HepG2 (cell line): ENCODE data around the gene MTHFSD.
A peak's percentile ranks its signal among the peaks of the same experiment; 100 is the strongest.

Experiments
- EEA1 ChIP-seq: sonication (generic); formaldehyde crosslinking; IDR thresholded peaks from 2 replicates; pipeline ENCODE4 v1.5.1; 2020; ENCODE audit warnings: mild to moderate bottlenecking, missing genetic modification reagents, borderline replicate concordance
- FLYWCH1 ChIP-seq: sonication (generic); formaldehyde crosslinking; IDR thresholded peaks from 2 replicates; pipeline ENCODE4 v1.8.1; 2023; ENCODE audit warnings: mild to moderate bottlenecking, missing genetic modification reagents
- KDM2A ChIP-seq: sonication (generic); formaldehyde crosslinking; IDR thresholded peaks from 2 replicates; pipeline ENCODE4 v1.4.0; 2020; ENCODE audit warnings: low read depth, missing genetic modification reagents, borderline replicate concordance
- PHF8 ChIP-seq: sonication (generic); formaldehyde crosslinking; IDR thresholded peaks from 2 replicates; pipeline ENCODE4 v1.5.0; 2020; ENCODE audit warnings: missing genetic modification reagents
- POLR2A ChIP-seq, 2 experiments: IDR thresholded peaks; 2 replicates each; pipeline ENCODE4 v1.6.1; 2011; ENCODE audit warnings: low read depth in 2 of 2, low read length in 2 of 2, mild to moderate bottlenecking in 1 of 2, moderate library complexity in 1 of 2; ENCODE audit not compliant: insufficient read depth in 1 of 2
- SMAD3 ChIP-seq: sonication (generic); formaldehyde crosslinking; IDR thresholded peaks from 2 replicates; pipeline ENCODE4 v1.4.0; 2020; ENCODE audit warnings: missing genetic modification reagents
- TF ChIP-seq, protein P1 (sequence below): IDR thresholded peaks from 2 replicates; pipeline ENCODE4 v1.6.1; 2012; ENCODE audit warnings: inconsistent platforms

DNA sequence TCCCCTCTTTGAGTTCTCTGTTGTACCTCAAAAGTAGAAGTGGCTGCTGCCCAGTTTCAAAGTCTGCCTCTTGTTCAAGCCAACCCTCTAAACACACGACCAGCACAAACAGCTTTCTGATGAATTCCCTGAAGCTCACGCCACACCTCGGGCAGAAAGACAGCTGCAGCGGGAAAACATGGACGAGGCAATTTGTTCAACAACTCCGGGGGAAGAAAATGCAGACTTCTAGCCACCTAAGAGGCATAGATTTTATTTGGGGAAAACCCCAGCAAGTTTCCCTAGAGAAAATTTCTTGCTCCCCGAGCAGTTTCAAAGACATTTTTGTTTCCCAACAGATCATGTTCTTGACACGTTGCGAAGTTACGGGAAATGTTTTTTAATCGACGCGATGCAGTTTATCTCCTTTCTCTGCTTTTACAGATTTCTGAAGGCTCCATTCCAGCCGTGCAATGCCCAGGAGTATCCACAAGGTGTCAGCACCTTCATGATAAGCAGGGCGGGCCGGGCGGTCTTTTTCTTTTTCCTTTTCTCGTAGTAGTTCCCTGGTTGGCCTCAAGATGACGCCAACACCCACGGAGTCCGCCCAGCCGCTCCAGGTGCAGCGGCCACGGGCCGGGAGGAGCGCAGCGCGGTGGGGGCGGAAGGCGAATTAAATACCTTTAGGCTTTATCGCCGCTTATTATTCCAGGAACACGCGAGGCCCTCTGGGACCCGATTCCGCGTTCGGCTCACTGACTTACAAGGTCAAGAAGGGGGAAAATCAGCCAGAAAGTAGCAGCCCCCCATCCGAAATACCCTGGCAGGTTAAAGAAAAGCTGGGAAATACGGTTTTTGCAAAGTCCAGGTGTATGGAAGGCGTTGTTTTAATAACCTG lies 8.7 kb upstream of the MTHFSD start:
- TF ChIP-seq FLYWCH1 (CRISPR knock-in tag) (no peak), POLR2A (IDR thresholded peaks at IDR 0.05; ENCODE audit: insufficient read depth in 1 of 2, low read depth in 2 of 2, low read length in 2 of 2) (no peak), KDM2A (CRISPR knock-in tag) (peak; percentile 90; the same call in 1 of the 2 replicates), SMAD3 (CRISPR knock-in tag) (peak; percentile 44; the same call in 1 of the 2 replicates), EEA1 (CRISPR knock-in tag) (no peak), PHF8 (CRISPR knock-in tag) (peak; percentile 26; the same call in 1 of the 2 replicates)
- TF ChIP-seq, protein P1, sequence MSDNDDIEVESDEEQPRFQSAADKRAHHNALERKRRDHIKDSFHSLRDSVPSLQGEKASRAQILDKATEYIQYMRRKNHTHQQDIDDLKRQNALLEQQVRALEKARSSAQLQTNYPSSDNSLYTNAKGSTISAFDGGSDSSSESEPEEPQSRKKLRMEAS = no peak
